Body of pancreas (tissue), 4 donors: ENCODE results near the gene EPHB2.

Experiments
- POLR2A ChIP-seq, 3 donors: fragments of 450-650 bp; IDR thresholded peaks; one replicate each; pipeline ENCODE4 v1.6.1; 2016; ENCODE audit warnings: antibody characterized with exemption in 3 of 3, mild to moderate bottlenecking in 2 of 3
- TF ChIP-seq, protein P1 (sequence below), 7 experiments: fragments of 450-650 bp in 4 of 7; fragments of 200-600 bp in 3 of 7; sonication (generic) in 3 of 7; IDR thresholded peaks; one replicate each; pipeline ENCODE4 v1.5.1; 2016 to 2019; ENCODE audit warnings: antibody characterized with exemption in 7 of 7

DNA sequence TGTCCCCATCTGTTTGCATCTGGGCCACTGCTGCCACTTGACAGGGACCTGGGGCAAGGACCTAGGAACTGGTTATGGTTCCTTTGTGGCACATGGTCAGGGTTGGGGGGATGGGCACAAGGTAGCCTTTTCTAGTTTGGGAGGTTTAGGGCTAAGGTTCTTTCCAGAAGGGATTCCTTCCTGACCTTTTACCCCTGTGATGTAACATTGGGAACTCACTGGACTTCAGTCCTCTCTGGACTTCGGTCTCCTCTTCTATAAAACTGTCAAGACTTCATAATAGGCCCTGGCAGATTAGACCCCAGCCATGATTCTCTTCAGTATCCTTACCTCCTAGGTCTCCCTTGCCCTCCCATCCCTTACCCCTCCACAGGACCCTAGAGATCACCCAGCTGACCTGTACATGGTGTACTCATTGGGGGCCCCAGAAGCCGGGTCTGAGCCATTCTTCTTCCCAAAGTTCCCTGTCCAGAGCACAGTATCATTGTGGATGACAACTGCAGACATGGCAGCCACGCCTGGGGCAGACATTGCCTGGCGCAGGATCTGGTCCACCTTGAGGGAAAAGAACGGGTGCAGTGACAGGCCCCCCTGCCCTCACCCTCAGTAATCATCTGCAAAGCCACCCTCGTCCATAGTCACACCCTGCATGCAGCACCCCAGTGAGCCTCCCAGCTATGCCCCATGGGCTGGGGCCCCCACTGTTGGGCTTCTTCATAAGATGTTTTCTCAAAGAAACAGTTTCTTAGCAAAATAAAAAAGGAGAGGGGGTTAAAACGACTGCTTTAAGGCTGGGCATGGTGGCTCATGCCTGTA lies 249.1 kb downstream of the EPHB2 start:
- TF ChIP-seq, protein P1, sequence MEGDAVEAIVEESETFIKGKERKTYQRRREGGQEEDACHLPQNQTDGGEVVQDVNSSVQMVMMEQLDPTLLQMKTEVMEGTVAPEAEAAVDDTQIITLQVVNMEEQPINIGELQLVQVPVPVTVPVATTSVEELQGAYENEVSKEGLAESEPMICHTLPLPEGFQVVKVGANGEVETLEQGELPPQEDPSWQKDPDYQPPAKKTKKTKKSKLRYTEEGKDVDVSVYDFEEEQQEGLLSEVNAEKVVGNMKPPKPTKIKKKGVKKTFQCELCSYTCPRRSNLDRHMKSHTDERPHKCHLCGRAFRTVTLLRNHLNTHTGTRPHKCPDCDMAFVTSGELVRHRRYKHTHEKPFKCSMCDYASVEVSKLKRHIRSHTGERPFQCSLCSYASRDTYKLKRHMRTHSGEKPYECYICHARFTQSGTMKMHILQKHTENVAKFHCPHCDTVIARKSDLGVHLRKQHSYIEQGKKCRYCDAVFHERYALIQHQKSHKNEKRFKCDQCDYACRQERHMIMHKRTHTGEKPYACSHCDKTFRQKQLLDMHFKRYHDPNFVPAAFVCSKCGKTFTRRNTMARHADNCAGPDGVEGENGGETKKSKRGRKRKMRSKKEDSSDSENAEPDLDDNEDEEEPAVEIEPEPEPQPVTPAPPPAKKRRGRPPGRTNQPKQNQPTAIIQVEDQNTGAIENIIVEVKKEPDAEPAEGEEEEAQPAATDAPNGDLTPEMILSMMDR (IDR thresholded peaks at IDR 0.05) = no peak
- TF ChIP-seq POLR2A (IDR thresholded peaks at IDR 0.05) = no peak
